ENCODE results near the gene FGD5.

Gene FGD5

DNA sequence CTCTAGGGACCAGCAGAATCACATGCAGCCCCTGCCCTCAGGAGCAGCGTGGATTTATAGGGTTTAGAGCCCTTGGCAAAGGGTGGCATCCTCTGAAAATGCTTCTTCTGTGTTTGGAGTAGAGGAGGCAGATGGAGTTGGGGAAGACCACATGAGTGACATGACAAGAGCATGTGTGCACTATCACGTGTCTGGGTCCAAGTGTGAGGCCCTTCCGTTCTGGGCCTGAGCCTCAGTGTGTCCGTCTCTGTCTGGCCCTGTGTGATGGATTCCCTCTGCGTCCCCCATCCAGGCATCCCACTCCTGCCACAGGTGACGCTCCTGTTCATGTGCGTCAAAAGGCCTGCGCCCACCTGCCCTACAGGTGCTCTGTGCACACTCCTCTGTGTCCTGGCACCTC, 30.1 kb downstream of the FGD5 start:
- TF ChIP-seq POLR2A (IDR thresholded peaks at IDR 0.05; ENCODE audit: extremely low read depth, insufficient read length) (no peak), MAX (IDR thresholded peaks at IDR 0.05; ENCODE audit: low read depth, low read length) (no peak), MYC (IDR thresholded peaks at IDR 0.05; ENCODE audit: low read depth, low read length) (no peak)
- TF ChIP-seq, protein P1, sequence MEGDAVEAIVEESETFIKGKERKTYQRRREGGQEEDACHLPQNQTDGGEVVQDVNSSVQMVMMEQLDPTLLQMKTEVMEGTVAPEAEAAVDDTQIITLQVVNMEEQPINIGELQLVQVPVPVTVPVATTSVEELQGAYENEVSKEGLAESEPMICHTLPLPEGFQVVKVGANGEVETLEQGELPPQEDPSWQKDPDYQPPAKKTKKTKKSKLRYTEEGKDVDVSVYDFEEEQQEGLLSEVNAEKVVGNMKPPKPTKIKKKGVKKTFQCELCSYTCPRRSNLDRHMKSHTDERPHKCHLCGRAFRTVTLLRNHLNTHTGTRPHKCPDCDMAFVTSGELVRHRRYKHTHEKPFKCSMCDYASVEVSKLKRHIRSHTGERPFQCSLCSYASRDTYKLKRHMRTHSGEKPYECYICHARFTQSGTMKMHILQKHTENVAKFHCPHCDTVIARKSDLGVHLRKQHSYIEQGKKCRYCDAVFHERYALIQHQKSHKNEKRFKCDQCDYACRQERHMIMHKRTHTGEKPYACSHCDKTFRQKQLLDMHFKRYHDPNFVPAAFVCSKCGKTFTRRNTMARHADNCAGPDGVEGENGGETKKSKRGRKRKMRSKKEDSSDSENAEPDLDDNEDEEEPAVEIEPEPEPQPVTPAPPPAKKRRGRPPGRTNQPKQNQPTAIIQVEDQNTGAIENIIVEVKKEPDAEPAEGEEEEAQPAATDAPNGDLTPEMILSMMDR (IDR thresholded peaks at IDR 0.05; ENCODE audit: low read depth, low read length): no peak
- no peak overlapping the region for H3K4me3 ChIP-seq (ENCODE audit: low read depth, low read length)
- DNase-seq (ENCODE audit: low read depth): no peak

DNA sequence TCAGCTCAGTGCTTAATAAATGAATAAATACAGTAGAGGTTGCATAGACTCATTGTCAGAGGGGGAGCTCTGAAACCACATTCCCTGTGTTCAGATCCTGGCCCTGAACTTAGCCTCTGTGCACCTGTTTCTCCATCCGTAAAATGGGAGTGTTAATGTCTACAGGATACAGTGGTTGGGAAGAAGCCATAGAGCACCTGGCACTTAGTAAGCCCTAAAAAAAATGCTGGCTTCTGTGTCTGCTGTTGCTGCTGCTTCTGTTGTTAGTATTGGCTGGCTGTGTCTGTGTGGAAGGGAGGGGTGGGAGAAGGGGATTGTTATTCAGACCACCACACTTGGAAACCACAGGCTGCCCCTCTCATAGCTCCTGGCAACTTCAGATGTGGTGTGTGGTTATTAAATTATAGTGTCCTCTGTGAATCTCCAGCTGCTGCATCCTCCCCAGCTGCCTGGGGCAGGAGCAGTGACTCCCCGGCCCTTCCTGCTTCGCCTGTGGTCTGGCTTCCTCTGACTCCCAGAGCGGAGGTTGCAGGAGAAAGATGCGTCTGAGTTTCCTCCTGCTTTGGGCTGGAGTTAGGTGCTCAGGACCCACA, 31.0 kb downstream of the FGD5 start:
- no peak for TF ChIP-seq POLR2A (IDR thresholded peaks at IDR 0.05; ENCODE audit: extremely low read depth, insufficient read length)
- TF ChIP-seq, protein P1 (IDR thresholded peaks at IDR 0.05; ENCODE audit: low read depth, low read length): no peak
- no peak for TF ChIP-seq MYC (IDR thresholded peaks at IDR 0.05; ENCODE audit: low read depth, low read length)
- no peak for TF ChIP-seq MAX (IDR thresholded peaks at IDR 0.05; ENCODE audit: low read depth, low read length)
- H3K4me3 ChIP-seq (ENCODE audit: low read depth, low read length): no peak overlapping the region
- no peak for DNase-seq (ENCODE audit: low read depth)

GRCh38 chr3:14852058-14852594, 33.4 kb downstream of the FGD5 start:
- TF ChIP-seq MYC (IDR thresholded peaks at IDR 0.05; ENCODE audit: low read depth, low read length) (no peak), MAX (IDR thresholded peaks at IDR 0.05; ENCODE audit: low read depth, low read length) (no peak), POLR2A (IDR thresholded peaks at IDR 0.05; ENCODE audit: extremely low read depth, insufficient read length) (no peak)
- TF ChIP-seq, protein P1 (IDR thresholded peaks at IDR 0.05; ENCODE audit: low read depth, low read length): no peak
- H3K4me3 ChIP-seq (ENCODE audit: low read depth, low read length): no peak overlapping the region
- DNase-seq (ENCODE audit: low read depth): no peak

DNA sequence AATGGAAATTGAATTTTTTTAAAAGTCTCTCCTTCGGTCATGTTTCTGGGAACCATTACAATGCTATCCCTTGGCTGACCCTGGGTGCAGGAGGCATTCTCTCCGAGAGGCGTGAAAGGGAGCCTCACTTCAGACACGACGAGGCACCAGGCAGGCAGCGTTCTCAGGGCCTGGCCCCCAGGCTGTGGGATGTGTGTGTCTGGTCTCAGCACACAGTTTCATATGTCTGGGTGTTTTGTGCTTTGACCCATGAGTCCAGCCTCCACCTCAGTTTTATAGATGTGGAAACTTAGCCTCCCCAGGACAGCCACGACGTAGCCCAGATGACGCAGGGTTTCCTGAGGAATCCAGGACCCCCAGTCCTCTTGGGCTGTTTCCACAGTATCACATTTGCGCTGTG, 34.0 kb downstream of the FGD5 start:
- no peak for DNase-seq (ENCODE audit: low read depth)

DNA sequence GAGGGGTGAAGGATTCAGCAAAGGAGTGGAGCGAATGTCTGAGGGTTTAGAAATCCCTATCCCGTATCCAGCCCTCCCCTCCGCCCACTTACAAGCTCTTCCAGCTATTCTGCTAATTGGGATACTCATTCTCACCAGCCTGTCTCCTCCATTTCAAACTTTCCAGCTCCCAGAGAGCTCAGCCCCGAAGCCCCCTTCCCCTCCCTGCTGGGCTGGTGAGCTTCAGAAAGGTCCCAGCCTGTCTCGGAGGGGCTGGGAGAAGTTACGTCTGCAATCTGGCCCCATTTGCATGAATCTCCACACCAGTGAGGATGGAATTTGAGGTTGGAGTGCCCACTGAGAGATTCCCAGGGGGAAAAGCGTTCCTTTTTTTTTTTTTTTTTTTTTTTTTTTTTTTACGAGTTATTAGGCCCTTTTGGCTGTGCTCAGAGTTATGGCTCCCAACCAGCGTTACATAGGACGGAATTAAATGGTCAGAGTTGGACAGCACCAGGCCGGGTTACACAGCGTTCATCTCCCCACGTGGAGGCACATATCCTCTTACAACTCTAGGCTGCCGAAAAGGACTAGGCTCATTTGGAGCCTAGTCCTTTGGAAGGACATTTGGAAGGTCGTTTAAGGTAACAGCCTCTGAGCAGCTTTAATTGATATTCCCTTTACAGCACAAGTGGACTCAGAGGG, 34.6 kb downstream of the FGD5 start:
- TF ChIP-seq, protein P1 (IDR thresholded peaks at IDR 0.05; ENCODE audit: low read depth, low read length): no peak
- TF ChIP-seq POLR2A (IDR thresholded peaks at IDR 0.05; ENCODE audit: extremely low read depth, insufficient read length): no peak
- TF ChIP-seq MYC (IDR thresholded peaks at IDR 0.05; ENCODE audit: low read depth, low read length): no peak
- no peak for TF ChIP-seq MAX (IDR thresholded peaks at IDR 0.05; ENCODE audit: low read depth, low read length)
- no peak overlapping the region for H3K4me3 ChIP-seq (ENCODE audit: low read depth, low read length)
- no peak for DNase-seq (ENCODE audit: low read depth)

More for the DNA sequence above, 34.0 kb downstream of the FGD5 start:
- no peak overlapping the region for H3K4me3 ChIP-seq (ENCODE audit: low read depth, low read length)
- no peak for TF ChIP-seq POLR2A (IDR thresholded peaks at IDR 0.05; ENCODE audit: extremely low read depth, insufficient read length)

DNA sequence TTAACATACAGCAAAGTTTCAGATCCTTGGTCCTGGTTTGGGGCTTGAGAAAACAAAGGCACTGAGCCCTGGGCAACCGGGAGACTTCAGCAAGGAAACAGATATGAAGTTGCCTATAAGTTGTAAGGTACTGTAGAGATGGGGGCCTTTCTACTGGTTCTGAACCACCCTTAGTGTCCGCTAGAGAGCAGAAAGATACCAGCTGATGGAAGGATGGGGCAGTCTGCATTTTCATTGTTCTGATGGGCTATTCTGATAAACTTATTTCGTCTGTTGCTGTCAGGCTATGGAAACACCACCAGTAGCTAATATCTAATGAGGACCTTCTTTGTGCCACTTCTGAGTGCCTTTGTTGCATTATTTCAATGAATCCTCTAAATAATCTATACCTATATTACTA, 38.7 kb downstream of the FGD5 start:
- no peak overlapping the region for H3K4me3 ChIP-seq (ENCODE audit: low read depth, low read length)
- DNase-seq (ENCODE audit: low read depth): no peak

More for the DNA sequence above, 38.7 kb downstream of the FGD5 start:
- TF ChIP-seq MYC (IDR thresholded peaks at IDR 0.05; ENCODE audit: low read depth, low read length): no peak
- TF ChIP-seq, protein P1 (IDR thresholded peaks at IDR 0.05; ENCODE audit: low read depth, low read length): no peak
- no peak for TF ChIP-seq POLR2A (IDR thresholded peaks at IDR 0.05; ENCODE audit: extremely low read depth, insufficient read length)
- TF ChIP-seq MAX (IDR thresholded peaks at IDR 0.05; ENCODE audit: low read depth, low read length): no peak
